Fibroblast of lung (primary cell): ENCODE results near the gene ZNF580. TPM values are rescaled to one million over a fixed set of nuclear protein-coding genes. Genes with fewer than 3 reads are reported as not detected.

Experiments used
- DNase-seq, 2 donors: peaks; one replicate each; pipeline versions ENCODE4 v3.0.0 to v3.0.0-alpha.2; 2010; ENCODE audit warnings: low read depth in 2 of 2
- H2AFZ ChIP-seq: 2 replicates; pipeline ENCODE4 v1.5.1; 2012; ENCODE audit warnings: low read length, control low read depth, inconsistent platforms
- H3K27ac ChIP-seq: 2 replicates; pipeline ENCODE4 v1.5.1; 2011; ENCODE audit warnings: low read length, control low read depth; ENCODE audit not compliant: insufficient read depth
- H3K27me3 ChIP-seq: 2 replicates; pipeline ENCODE4 v1.5.1; 2011; ENCODE audit warnings: mild to moderate bottlenecking, low read length; ENCODE audit not compliant: control insufficient read depth, insufficient read depth
- H3K36me3 ChIP-seq: 2 replicates; pipeline ENCODE4 v1.5.1; 2011; ENCODE audit warnings: low read length; ENCODE audit not compliant: control insufficient read depth, insufficient read depth
- H3K4me1 ChIP-seq: 2 replicates; pipeline ENCODE4 v1.5.1; 2011; ENCODE audit warnings: low read length; ENCODE audit not compliant: control insufficient read depth, insufficient read depth; ENCODE audit errors: extremely low read depth
- H3K4me2 ChIP-seq: 2 replicates; pipeline ENCODE4 v1.5.1; 2011; ENCODE audit warnings: low read length, control low read depth; ENCODE audit not compliant: insufficient read depth; ENCODE audit errors: extremely low read depth
- H3K4me3 ChIP-seq, 4 experiments: fragments of 200-600 bp in 1 of 4; sonication (generic) in 1 of 4; replicated peaks in 1 of 4; 2 replicates each; pipeline ENCODE4 v1.5.1; 2011 to 2016; ENCODE audit warnings: low read length in 4 of 4, low read depth in 3 of 4, mild to moderate bottlenecking in 3 of 4, control low read depth in 2 of 4, inconsistent platforms in 1 of 4, mixed read lengths in 1 of 4; ENCODE audit not compliant: insufficient read depth in 1 of 4; ENCODE audit errors: control extremely low read depth in 1 of 4
- H3K79me2 ChIP-seq: 2 replicates; pipeline ENCODE4 v1.5.1; 2012; ENCODE audit warnings: mild to moderate bottlenecking, low read length, inconsistent platforms; ENCODE audit not compliant: control insufficient read depth, insufficient read depth
- H3K9ac ChIP-seq: 2 replicates; pipeline ENCODE4 v1.5.1; 2011; ENCODE audit warnings: mild to moderate bottlenecking, low read length, control low read depth; ENCODE audit not compliant: insufficient read depth
- H3K9me3 ChIP-seq: 2 replicates; pipeline ENCODE4 v1.5.1; 2012; ENCODE audit warnings: low read depth, low read length; ENCODE audit not compliant: control insufficient read depth, insufficient read depth
- H4K20me1 ChIP-seq: 2 replicates; pipeline ENCODE4 v1.5.1; 2011; ENCODE audit warnings: low read length; ENCODE audit not compliant: control insufficient read depth, insufficient read depth; ENCODE audit errors: extremely low read depth
- EZH2 ChIP-seq: IDR thresholded peaks from 2 replicates; pipeline ENCODE4 v1.5.1; 2012; ENCODE audit warnings: low read length, control low read depth, mild to moderate bottlenecking; ENCODE audit errors: missing control alignments
- polyA plus RNA-seq, 2 donors: library from polyadenylated mRNA; depleted of rRNA in 1 of 2; stranded (reverse) in 1 of 2; unstranded in 1 of 2; fragments of >200 nt; gene quantifications; 2 replicates each; pipeline ENCODE4 v1.2.1, GENCODE V29; 2011 to 2012; ENCODE audit warnings: missing spikeins in 1 of 2
- total RNA-seq: library from RNA; depleted of rRNA; stranded (reverse); fragments of >200 nt; gene quantifications from 2 replicates; pipeline ENCODE4 v1.2.1, GENCODE V29; 2014
- TF ChIP-seq, protein P1 (sequence below), 2 donors: IDR thresholded peaks in 1 of 2; conservative IDR thresholded peaks in 1 of 2; 1 replicate in 1 of 2; 2 replicates in 1 of 2; pipeline ENCODE4 v1.5.1; 2011 to 2012; ENCODE audit warnings: low read length in 2 of 2, control low read depth in 1 of 2, inconsistent platforms in 1 of 2, low read depth in 1 of 2, mild to moderate bottlenecking in 1 of 2

ZNF580 gene
- total and polyA plus RNA-seq, 2 donors (not counting 1 experiment from before 2014, with no cell fraction given): 4.1 to 7.2 TPM

DNA sequence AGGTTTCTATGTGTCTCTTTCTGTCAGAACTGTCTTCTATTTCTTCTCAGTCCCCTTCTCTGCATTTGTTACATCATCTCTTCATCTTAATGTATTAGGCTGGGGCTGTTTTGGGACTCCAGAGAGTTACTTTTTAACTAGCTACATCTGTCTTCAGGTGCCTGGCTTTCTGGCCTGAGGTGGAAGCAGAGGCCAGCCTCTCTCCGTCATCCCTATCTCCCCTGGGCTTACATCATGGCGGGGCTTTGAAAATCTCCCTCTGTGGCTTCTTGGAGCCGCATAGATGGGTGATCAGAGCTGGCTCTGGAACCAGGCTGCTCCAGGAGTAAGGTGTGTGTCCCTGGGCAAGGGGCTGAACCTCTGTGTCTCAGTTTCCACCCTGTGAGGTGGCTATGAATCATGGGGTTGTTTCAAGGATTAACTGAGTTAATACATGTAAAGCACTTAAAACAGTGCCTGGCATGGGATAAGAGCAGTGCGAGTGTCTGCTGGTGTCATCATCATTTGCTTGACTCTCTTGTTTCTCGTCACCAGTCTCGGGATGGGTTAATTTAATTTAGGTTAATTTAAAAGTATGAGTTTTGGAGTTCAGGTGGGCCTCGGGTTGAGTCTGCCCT is 36.2 kb downstream of the ZNF580 start:
- Histone ChIP-seq H3K27me3 (no peaks in the 10 kb centered on the region), H3K79me2 (peaks cover 77% of the 10 kb centered on the region), H3K9me3 (no peaks in the 10 kb centered on the region), H3K9ac (no peak overlapping the region), H3K4me3 (peak overlapping the region in 2 of 4 experiments; percentile 71 to 86), H3K4me2 (peak overlapping the region; percentile 99), H3K36me3 (peaks cover 22% of the 10 kb centered on the region), H3K27ac (no peak overlapping the region), H2AFZ (no peak overlapping the region), H4K20me1 (peaks cover 2% of the 10 kb centered on the region), H3K4me1 (peaks cover 17% of the 10 kb centered on the region)
- TF ChIP-seq EZH2: no peak
- TF ChIP-seq, protein P1, sequence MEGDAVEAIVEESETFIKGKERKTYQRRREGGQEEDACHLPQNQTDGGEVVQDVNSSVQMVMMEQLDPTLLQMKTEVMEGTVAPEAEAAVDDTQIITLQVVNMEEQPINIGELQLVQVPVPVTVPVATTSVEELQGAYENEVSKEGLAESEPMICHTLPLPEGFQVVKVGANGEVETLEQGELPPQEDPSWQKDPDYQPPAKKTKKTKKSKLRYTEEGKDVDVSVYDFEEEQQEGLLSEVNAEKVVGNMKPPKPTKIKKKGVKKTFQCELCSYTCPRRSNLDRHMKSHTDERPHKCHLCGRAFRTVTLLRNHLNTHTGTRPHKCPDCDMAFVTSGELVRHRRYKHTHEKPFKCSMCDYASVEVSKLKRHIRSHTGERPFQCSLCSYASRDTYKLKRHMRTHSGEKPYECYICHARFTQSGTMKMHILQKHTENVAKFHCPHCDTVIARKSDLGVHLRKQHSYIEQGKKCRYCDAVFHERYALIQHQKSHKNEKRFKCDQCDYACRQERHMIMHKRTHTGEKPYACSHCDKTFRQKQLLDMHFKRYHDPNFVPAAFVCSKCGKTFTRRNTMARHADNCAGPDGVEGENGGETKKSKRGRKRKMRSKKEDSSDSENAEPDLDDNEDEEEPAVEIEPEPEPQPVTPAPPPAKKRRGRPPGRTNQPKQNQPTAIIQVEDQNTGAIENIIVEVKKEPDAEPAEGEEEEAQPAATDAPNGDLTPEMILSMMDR (conservative IDR thresholded peaks at IDR 0.05 in 1 of 2, IDR thresholded peaks at IDR 0.05 in 1 of 2; ENCODE audit: low read depth in 1 of 2, low read length in 2 of 2): no peak
- no peak for DNase-seq

DNA sequence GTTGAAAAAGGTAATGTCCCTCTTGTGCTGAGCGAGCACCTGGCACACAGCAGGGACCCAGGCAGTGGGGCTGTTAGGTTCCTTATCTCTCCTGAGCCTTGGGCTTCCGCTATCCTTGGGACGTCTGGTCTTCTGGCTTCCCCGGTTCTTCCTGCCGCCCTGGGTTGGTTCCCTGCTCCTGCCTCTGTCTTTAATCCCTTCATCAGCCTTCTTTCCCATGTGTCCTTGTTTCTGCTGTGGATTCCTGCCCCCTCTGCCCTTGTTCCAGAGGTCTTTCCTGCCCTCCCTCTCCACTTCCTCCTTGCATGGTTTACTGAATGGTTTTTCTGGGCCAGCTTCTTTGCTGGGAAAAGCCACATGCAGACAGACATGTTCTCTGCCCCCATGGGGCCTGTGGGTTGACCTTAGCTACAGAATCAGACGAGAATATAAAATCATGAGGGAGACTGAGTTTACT is 36.8 kb downstream of the ZNF580 start:
- H3K4me3 ChIP-seq: no peak overlapping the region
- peaks cover 24% of the 10 kb centered on the region for H3K36me3 ChIP-seq
- H4K20me1 ChIP-seq: peaks cover 2% of the 10 kb centered on the region
- peak overlapping the region; percentile 99 for H3K4me2 ChIP-seq
- TF ChIP-seq EZH2: no peak
- TF ChIP-seq, protein P1 (conservative IDR thresholded peaks at IDR 0.05 in 1 of 2, IDR thresholded peaks at IDR 0.05 in 1 of 2; ENCODE audit: low read depth in 1 of 2, low read length in 2 of 2): no peak
- no peaks in the 10 kb centered on the region for H3K27me3 ChIP-seq
- H2AFZ ChIP-seq: no peak overlapping the region
- H3K4me1 ChIP-seq: peaks cover 17% of the 10 kb centered on the region
- no peaks in the 10 kb centered on the region for H3K9me3 ChIP-seq
- no peak overlapping the region for H3K9ac ChIP-seq
- H3K27ac ChIP-seq: no peak overlapping the region
- no peak for DNase-seq
- peaks cover 75% of the 10 kb centered on the region for H3K79me2 ChIP-seq

DNA sequence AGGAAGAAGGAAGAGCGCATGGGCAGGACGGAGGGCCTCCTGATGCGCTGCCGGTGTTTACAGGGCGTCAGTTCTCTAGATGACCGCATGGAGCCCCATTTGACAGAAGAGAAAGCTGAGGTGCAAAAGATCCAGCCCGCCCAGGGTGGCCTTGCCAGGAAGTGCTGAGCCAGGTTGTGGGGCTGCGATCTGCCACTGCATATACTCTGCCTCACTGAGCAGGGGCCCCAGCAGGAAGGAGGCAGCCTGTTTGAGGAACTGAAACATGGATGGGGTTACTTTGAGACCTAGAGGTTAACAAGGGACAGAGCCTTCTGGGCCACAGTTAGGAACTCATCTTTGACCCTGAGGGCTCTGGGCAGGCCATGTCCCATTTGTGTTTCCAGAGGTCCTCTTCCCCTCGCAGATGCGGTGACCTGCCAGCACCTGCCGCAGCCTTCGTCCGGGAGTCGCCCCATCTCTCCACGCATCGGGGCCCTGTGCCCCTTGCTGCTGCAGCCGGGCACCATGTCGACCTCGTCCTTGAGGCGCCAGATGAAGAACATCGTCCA is 37.4 kb downstream of the ZNF580 start:
- Histone ChIP-seq H3K4me3 (no peak overlapping the region), H3K4me1 (peaks cover 17% of the 10 kb centered on the region), H3K9me3 (no peaks in the 10 kb centered on the region), H3K79me2 (peaks cover 73% of the 10 kb centered on the region), H3K9ac (no peak overlapping the region), H3K36me3 (peaks cover 24% of the 10 kb centered on the region), H3K27me3 (no peaks in the 10 kb centered on the region), H3K27ac (no peak overlapping the region), H3K4me2 (no peak overlapping the region), H2AFZ (no peak overlapping the region), H4K20me1 (peaks cover 2% of the 10 kb centered on the region)
- no peak for DNase-seq
- TF ChIP-seq, protein P1 (conservative IDR thresholded peaks at IDR 0.05 in 1 of 2, IDR thresholded peaks at IDR 0.05 in 1 of 2; ENCODE audit: low read depth in 1 of 2, low read length in 2 of 2): no peak
- TF ChIP-seq EZH2: no peak
